GM12801 (cell line): ENCODE data around the gene KCNH1.

Experiments used
- TF ChIP-seq, protein P1 (sequence below): IDR thresholded peaks from one replicate; pipeline ENCODE4 v1.5.1; 2011; ENCODE audit warnings: control low read depth; ENCODE audit not compliant: insufficient read length; ENCODE audit errors: extremely low read depth

KCNH1 gene

DNA sequence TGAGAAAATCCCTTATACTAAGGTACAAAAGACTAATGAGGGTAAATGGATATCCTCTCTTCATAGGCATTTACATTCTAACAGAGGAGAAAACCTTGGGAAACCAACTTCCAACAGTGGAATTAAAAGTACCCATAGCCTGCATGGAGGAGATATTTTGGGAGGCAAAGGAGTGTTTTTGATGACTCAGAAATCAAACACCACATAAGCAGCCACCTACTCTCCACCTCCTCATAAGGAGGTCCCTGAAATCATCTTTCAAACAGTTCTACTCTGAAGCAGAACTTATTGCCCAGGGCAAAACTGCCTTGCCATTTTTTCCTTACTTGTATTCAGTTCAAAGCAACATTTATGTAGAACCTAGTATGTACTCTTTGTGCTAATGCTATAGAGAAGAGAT, 211.3 kb downstream of the KCNH1 start:
- TF ChIP-seq, protein P1, sequence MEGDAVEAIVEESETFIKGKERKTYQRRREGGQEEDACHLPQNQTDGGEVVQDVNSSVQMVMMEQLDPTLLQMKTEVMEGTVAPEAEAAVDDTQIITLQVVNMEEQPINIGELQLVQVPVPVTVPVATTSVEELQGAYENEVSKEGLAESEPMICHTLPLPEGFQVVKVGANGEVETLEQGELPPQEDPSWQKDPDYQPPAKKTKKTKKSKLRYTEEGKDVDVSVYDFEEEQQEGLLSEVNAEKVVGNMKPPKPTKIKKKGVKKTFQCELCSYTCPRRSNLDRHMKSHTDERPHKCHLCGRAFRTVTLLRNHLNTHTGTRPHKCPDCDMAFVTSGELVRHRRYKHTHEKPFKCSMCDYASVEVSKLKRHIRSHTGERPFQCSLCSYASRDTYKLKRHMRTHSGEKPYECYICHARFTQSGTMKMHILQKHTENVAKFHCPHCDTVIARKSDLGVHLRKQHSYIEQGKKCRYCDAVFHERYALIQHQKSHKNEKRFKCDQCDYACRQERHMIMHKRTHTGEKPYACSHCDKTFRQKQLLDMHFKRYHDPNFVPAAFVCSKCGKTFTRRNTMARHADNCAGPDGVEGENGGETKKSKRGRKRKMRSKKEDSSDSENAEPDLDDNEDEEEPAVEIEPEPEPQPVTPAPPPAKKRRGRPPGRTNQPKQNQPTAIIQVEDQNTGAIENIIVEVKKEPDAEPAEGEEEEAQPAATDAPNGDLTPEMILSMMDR = no peak

DNA sequence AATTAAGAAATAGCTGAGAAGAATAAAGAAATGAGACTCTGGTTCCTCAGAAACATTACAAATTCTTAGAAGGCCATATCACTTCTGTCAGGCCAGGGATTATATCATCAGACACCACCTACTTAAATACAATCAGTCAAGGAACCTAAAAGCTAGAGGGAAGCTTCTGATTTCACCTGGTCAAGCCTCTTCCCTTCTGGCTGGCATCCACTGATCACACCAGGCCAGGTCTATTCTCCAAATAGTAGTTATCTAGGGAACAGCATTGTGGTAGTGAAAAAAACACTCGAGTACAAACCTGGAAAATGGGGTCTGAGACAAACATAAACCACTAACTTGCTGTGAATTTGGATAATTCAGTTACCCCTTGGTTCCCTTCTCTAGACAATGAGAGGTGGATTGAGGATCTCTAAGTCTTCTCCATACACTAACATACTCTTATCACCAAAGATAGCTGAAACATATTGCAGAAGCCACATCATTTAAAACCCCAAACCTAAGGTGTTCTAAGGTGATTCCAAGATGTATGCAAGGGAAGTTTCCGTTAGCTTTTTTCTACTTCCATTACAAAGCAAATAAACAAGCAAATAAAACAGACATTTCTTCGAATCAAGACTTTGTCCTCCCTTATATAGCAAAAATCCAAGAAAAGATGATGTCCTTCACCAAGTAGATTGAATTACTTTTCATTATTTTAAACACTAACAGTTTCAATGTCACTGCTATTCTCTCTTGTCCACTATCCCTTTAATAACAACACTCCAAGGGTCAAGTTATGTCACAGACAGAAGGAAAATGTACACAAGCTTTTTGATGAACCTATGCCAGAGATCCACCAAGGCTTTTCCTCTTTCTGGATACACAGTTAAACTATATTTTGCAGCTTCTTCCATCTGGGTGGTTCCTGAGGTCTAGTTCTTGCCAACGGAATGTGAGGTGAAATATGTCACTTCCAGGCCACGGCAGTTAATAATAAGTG, 212.9 kb downstream of the KCNH1 start:
- TF ChIP-seq, protein P1 = no peak

DNA sequence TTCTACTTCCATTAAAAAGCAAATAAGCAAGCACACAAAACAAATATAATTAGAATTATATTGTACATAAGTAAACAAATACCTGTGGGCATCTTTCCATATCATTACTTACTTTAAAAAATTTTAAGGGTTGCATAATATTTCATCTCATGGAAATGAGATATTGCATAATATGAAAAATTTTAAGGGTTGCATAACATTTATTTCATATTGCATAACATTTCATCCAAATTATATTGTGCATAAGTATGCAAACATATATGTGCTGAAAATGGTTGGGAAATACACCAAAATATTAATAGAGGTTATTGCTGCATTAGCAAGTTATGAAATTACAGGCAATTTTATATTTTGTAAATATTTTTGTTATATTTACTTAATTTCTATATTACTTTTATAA, 213.7 kb downstream of the KCNH1 start:
- TF ChIP-seq, protein P1 = no peak

DNA sequence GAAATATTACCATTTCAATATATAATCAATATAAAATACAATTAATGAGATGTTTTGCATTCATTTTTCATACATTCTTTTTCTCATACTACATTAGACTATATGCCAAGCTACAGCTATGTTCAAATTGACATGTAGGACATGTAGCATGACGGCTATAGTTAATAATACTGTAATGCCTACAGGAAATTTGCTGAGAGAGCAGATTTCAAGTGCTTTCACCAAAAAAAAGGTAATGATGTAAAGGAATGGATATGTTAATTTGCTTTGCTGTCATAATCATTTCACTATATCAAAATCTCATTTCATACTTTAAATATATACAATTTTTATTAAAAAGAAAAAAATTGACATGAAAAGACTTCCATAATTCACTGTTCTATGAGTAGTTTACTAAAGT, 215.1 kb downstream of the KCNH1 start:
- TF ChIP-seq, protein P1 = no peak

DNA sequence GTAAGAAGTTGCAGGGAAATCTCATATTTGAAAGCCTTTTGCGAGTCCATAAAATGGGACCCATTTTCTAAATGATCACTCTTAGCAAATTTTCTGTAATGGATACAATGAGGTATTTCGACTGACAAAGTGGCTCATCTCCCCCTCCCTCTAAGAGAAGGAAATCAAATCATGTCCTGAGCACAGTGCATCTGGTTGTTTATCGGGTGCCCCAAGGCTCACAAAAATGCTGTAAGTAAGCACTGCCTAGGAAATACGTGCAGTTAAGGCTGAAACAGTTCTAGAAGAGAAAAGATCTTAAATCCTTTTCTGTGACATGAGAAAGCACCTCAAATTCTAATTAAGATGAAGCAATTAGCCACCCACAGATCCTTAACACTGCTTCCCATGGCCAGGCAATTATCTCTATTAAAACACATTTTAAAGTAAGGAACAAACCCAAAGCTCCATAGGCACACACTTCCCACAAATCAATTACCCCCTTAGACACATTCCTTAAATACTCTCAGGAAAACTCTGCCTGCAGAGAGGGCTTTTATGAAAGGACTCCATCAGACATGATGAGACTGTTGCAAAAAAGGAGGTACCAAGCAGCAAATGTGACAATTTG, 216.3 kb downstream of the KCNH1 start:
- TF ChIP-seq, protein P1 = no peak

DNA sequence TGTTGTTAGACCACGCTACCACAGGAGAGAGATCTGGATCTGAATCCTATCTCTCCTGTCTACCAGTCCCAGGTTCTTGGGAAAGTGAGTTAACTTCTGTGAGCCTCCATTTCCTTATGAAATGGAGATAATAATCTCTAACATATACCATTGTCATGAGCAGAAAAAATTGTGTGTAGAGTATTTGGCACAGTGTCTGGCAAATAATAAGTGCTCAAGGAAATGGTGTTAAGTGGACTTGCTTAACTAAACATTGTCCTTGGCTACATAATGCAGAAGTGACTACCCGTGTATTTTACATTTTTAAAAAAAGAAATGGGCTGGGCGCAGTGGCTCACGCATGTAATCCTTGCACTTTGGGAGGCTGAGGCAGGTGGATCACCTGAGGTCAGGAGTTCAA, 217.4 kb downstream of the KCNH1 start:
- TF ChIP-seq, protein P1 = no peak

DNA sequence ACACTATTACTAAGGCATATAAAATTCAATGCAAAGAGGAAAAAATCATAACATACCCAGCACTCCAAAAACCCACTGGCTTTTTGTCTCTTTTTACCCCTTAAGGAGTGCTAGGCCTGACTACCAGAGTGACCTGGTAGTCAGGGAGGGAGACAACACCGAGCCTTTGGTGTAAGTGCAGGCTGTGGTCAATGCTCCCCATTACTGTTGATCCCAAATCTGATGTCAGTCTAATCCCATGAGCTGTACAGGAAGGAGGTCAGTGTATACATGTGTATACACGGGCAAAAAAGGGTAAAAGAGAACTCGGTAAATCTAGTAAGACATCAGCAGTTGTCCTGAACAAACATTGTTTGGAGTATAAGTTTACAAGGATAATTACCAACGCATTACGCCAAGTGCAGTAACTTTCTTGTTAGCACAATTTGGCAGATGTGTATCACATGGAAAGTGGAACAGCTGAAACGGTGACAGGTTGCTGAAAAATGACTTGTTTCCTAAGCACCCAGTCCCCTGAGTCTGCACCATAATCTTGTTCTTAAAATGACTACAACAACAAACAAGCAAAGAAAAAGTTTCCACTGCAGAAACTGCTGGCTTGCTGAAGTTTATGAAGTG, 217.9 kb downstream of the KCNH1 start:
- TF ChIP-seq, protein P1 = no peak
